GM19468 (cell line): ENCODE data around the gene IKBIP.
"Not testable (repeated sequence)": the region's sequence is repeated elsewhere in the genome, so short reads cannot be mapped to it uniquely, and the experiment has no call there.

Source experiments
- ATAC-seq: cut with Tn5 transposase; IDR thresholded peaks from one replicate; pipeline ENCODE4 v1.9.1; 2021; ENCODE audit warnings: mild to moderate bottlenecking, moderate library complexity, moderate number of reproducible peaks; ENCODE audit not compliant: unreplicated experiment; ENCODE audit errors: extremely low read depth

IKBIP gene, protein sequence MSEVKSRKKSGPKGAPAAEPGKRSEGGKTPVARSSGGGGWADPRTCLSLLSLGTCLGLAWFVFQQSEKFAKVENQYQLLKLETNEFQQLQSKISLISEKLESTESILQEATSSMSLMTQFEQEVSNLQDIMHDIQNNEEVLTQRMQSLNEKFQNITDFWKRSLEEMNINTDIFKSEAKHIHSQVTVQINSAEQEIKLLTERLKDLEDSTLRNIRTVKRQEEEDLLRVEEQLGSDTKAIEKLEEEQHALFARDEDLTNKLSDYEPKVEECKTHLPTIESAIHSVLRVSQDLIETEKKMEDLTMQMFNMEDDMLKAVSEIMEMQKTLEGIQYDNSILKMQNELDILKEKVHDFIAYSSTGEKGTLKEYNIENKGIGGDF

DNA sequence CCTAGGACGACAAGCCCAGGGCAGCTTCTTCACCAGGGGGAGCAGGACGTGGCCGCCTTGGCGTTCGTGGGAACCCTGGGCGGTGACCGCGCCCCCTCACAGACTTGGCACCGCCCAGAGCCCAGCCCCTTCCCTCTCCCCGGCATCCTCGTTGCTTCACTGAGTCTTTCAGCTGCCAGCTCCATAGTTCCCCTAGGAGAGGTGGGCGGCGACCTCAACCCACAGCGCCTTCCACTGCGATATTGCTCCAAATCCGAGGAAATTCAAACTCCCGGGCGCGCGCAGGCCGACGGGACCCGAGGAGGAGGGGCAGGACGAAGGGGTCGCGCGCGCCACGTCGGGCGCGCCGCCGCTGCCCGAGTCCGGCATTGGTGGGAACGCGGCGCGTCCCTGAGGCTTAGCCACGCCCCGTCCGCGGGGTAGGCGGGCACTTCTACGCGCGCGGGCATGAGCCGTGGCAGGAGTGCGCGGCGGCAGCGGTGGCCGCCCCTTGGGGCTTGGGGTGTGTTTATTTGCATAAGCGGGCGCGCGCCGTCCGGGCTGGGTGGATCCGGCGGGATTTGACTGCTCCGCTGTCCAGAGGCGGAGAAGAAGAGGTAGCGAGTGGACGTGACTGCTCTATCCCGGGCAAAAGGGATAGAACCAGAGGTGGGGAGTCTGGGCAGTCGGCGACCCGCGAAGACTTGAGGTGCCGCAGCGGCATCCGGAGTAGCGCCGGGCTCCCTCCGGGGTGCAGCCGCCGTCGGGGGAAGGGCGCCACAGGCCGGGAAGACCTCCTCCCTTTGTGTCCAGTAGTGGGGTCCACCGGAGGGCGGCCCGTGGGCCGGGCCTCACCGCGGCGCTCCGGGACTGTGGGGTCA is at the start of gene IKBIP, which contains the start of gene APAF1:
Gene IKBIP, minus strand, starts transcription at position 77 of the 860 bp plus-strand sequence. CDS start 87 bp downstream, outside the sequence.
Gene APAF1, plus strand, starts transcription at position 579 of the 860 bp plus-strand sequence. CDS start 3,070 bp downstream, outside the sequence.
- peak; percentile 90 for ATAC-seq

DNA sequence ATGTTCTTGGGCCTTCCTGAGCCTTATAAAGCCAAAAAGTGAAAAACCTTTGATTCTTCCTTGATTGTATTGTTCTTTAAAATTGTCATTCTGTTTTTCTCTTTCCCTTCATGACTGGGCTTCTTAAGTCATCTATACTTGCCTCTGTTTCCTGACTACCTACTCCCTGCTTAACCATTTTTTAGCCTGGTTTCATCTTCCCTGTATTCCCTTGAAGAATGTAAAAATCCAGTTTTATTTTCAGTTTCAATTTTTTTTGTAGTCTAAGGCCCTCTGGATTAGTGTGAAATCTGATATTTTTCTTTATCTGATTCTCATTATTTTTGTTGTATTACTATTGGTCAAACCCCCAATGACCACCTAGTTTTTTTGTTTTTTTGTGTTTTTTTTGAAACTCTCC is 46.8 kb upstream of the IKBIP start:
- no peak for ATAC-seq

DNA sequence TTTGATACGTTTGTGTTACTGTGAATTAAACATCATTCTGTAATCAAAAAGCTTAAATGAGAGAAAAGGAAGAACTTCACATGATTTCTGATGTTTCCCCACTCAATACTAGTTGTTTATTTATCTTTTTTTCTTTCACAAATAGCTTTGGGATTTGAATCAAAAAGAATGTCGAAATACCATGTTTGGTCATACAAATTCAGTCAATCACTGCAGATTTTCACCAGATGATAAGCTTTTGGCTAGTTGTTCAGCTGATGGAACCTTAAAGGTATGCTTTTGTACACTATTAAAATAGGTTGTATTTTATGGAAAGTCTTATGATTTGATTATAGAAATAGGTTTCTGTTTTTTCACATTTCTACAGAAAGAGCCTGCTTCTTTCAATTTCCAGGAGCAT is 42.0 kb upstream of the IKBIP start:
- ATAC-seq = no peak

DNA sequence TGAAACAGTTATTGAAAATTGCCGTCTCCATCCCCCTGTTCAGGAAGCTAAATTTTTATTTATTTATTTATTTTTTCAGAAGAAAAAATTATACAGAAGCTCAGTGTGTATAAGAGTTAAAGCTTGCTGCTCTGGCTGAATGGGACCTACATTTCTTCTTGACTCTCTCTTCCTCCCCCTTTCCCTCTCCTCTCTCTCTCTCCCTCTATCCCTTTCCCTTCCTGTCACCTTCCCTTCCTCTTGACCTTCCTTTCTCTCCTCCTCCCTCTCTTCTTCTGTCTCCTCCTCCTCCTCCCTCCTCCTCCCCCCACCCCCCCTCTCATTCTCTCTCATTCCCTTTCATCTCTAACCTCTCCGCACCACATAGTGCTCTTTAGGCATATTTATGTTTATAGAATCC is 39.6 kb upstream of the IKBIP start:
- no peak for ATAC-seq

DNA sequence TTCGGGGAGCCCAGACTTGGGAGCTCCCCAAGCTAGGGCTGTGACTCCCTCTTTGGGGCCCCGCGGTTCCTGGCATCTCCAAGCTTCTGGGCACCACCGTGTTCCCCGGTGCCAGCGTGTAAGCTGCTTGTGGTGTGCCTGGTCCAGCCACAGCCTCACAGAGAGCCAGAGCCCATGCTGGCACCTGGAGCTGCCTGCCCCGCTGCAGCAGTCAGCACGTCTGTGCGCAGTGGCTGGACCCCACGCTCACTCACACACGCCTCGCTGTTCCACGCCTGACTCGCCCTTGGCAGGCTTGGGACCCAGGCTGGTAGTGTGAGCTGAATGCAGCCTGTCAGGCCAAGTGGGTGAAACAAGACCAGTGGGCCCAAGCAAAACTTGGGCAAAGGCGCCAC is 35.0 kb upstream of the IKBIP start:
- ATAC-seq = no peak

DNA sequence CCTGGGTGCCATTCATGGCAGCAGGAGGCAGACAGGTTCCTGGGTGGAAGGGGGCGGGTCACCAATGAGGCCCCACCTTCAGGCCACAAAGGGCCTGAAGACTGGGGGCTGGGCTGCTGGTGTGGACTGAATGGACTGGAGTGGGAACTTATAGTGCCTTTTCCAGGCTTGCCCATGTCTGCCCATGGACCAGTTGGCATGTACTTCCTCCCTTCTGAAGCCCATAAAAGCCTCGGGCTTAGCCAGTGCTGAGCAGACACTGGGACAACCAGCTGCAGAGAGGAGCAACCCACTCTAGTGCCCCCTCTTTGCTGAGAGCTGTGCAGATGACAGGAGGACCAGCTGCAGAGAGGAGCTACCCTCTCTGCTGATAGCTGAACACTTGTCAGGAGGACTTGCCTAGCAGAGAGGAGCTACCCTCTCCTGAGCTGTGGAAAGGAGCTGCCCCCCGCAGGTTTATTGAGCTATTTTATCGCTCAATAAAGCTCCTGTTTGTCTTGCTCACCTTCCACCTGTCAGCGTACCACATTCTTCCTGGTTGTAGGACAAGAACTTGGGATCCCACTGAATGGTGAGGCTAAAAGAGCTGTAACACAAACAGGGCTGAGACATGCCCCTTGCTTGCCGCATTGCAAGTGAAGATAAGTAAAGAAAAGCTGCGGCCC is 34.5 kb upstream of the IKBIP start:
- ATAC-seq = no peak

DNA sequence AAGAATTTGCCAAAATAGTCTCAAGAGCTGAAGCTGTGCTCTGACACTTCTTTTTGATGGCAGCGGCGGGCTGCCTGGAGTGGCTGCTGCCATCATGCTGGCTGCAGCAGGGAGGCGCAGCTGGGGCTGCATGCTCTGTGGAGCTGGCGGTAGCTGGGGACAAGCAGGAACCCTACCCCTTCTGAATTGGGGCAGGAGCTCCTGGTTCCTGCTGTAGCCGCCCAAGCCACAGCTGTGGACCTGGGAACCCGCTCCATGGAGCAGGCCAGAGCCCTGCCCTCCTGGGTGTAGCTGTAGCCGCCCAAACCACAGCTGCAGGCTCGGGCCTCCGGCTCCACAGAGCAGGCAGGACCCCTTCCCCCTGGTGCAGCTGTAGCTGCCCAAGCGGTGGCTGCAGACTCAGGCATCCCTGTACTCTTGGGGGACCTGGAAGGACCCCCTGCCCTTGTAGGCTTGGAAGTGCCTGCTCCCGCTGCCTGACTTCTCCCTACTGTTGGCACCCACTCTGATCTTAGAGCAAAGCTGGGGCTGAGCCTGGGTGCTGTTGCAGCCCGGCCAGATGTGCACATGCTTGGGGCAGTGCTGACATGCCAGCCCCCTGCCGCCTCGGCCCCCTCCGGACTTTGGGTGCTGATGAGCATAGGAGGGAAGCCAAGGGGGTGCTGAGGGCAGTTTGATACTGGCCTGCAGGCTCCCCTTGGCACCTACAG is 33.8 kb upstream of the IKBIP start:
- ATAC-seq = no peak

DNA sequence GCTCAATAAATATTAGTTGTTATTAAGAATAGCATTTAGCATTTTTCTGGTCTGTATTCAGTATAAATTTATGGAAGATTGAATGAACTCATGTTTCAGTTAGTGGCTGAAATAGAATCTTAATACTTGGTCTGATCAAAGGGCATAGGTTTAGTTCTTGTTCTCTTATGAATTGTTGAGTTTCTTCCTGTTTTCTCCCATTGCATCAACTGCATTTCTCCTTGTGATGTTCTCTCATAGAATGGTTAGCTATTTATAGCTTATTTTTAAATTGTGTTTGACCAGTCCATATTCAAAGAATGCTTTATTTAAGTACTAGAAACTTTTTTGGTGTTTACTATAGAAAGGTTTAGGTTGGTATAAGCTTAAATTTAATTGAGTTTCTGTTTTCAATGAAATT is 30.3 kb upstream of the IKBIP start:
- no peak for ATAC-seq

DNA sequence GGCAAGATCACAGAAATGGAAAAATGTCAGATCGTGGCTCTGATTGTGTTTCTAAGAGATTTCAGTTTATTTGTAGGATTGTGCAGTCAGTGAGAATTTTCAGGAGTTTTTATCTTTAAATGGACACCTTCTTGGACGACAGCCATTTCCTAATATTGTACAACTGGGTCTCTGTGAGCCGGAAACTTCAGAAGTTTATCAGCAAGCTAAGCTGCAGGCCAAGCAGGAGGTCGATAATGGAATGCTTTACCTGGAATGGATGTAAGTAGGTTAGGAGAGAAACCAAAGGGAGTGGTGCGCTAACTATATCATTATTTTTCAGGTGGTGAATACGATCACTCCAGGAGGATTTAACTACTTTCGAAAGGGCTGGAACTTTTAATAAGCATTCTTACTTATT is 26.9 kb upstream of the IKBIP start:
- no peak for ATAC-seq

DNA sequence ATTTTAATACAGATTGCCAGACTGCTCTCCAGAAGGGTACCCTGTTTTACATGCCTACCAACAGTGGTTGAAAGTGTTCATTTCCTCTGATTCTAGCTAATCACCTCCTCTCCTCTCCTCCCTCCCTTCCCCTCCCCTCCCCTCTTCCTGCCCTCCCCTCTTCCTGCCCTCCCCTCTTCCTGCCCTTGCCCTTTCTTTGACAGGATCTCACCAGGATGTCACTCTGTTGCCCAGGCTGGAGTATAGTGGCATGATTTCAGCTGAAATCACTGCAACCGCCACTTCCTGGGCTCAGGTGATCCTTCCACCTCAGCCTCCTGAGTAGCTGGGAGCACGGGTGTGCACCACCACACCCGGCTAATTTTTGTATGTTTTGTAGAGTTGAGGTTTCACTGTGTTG is 25.2 kb upstream of the IKBIP start:
- no peak for ATAC-seq

DNA sequence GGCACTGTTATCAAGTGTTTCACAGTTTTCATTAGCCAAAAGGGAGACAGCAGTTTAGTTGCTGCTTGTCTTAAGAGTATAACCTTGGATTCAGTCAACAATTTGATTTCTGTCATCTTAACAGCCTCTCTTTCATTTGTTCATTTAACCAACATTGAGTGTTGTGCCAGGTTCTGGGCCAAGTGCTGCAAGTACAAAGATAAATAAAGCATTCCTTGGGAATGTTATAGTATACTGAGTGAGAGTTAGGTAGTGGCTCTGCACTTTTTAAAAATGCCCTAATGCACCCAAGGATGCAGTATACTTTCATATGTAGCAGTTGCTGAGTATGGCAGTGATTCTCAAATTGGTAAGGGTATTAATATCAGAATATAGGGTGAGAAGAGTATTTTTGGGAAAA is 15.9 kb upstream of the IKBIP start:
- ATAC-seq = no peak

DNA sequence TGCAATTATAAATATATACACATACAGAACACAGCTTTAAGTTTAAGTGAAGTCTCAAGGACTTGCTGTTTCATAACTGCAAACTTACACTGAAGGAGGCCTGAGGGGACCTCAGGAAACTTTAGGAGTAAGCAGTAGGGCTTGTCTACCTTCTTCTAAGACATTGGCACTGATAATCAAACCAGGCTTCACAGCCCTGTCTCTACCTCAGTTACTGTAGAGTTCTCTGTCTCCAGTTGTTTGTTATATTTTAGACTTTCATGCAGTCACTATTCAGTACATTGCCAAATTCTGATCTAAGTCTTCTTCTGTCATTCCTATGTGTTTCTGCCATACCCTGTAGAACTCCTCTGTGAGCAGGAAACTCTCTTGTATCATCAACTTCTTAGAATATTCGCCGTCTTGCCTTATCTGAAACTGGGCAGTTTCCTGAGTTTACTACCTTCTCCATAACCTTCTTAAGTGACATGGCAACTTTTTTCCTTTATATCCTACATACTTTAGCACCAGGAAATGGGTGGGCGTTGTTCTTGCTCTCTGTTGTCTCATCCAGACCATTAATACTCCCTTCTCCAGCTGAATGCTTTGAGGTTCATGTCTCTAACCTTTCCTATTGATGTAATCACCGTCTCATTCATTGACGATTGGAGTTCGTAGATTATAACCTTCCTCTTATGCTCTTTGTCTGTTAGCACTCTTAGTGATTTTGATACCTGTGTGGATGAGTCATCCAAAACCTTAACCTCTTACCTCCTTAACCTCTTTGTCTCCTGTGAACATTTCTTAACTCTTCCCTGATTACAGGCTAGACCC is 11.9 kb upstream of the IKBIP start:
- no peak for ATAC-seq

DNA sequence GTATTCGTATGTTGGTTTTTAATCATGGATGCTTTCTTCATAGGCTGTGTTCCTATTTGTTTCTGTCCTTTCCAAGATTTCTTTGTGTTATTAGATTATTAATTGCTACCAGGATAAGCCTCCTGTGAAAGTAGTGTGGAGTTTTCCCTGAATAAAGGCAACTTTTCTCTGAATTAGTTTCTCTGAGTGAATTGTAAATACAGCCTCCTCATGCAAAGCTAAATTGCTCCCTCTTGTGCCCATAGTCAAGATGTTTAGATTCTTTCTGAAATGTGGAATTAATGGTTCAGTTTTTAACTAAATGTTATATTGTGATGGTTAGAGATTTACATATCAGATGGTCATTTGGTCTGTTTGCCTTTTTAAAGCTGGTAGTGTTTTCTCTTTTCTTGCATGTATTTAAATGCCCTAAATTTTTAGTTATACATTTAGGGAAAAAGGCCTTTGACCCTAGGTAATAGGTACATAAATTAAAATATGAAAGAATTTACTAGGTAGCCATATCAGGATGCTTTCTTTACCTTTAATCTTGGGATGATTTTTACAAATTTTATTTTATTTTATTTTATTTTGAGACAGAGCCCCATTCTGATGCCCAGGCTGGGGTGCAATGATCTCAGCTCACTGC is 9.4 kb upstream of the IKBIP start:
- ATAC-seq = no peak

DNA sequence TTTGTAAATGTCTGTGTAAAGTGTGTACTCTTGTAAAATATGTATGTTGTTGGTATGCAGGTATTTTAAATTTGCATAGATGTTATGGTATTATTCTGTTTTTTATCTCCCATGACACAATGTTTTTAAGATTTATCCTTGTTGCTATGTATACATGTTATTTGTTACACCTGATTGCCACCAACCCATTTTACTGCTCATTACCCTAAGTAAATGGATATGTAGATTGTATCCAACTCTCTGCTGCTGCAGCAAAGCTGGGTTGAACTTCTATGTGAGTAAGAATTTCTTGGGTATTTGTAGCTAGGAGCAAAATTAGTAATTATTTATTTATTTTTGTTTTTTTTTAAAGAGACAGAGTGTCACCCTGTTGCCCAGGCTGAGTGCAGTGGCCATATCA is 6.7 kb upstream of the IKBIP start:
- ATAC-seq = no peak

DNA sequence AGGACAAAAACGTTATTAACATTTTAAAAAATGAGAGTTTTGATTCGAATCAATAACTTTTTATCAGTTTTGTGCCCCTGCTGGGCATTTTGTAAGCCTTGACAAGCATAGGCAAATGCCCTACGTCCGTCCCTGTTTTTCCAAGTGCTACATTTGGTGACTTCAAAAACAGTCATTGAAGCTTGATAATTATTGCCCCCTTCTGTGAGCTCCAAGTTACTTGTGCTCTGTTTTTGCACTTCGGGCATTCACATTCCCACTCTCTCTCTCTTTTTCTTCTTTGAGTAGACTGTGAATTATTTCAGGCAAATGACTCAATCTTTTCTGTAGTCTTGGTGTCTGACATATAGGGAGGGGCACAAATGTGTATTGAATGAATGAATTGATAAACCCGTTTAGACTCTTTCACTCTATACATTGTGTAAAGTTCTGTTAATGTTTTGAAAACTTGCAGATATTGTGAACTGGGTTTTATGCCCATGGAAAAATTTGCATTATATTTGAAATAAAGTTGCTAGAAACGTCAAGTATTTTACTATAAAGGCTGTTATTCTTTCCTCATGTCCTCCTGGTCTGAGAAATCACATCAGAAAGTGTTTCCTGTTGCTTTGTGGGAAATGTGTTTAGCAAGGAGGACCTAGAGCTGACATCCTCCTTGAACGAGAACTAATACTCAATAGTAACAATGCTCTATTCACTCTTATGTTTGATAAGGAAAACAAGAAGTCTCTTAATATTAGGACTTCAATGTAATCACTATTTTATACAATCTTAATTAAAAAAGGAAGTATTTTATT is 1.9 kb upstream of the IKBIP start:
- no peak for ATAC-seq

DNA sequence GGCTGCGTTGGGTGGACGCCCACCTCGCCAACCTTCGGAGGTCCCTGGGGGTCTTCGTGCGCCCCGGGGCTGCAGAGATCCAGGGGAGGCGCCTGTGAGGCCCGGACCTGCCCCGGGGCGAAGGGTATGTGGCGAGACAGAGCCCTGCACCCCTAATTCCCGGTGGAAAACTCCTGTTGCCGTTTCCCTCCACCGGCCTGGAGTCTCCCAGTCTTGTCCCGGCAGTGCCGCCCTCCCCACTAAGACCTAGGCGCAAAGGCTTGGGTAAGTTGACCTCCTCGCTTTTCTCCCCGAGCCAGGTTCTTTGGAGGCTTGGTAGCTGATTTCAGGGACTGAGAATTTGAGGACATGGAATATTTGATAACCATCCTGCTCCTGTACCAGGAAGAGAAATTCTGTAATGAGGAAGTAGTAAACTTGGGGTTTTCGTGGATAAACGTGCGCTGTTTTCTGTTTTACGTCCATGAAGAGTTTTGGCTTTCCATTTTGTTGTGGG is 1.0 kb upstream of the IKBIP start:
- ATAC-seq = no peak

DNA sequence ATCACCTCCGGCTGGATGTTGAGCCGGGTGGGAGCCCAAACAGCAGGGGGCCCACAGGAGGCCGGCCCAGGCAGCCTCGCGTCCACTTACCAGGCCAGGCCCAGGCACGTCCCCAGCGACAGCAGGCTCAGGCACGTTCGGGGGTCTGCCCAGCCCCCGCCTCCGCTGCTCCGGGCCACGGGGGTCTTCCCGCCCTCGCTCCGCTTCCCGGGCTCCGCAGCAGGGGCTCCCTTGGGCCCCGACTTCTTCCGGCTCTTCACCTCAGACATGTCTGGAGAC is 216 bp downstream of the IKBIP start:
- ATAC-seq = peak; percentile 0

DNA sequence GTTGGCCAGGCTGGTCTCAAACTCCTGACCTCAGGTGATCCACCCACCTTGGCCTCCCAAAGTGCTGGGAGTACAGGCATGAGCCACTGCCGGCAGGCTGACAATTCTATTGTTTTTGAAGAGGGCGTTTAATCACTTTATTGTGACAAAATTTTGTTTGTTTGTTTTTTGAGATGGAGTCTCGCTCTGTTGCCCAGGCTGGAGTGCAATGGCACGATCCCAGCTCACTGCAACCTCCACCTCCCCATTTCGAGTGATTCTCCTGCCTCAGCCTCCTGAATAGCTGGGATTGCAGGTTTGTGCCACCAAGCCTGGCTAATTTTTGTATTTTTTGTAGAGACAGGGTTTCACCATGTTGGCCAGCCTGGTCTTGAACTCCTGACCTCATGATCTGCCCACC is 1.8 kb downstream of the IKBIP start:
- ATAC-seq = not testable (repeated sequence)
